Nucleus accumbens (tissue), 56 donors: ENCODE data around the gene SF3B5.
"Not testable (repeated sequence)": the region's sequence is repeated elsewhere in the genome, so short reads cannot be mapped to it uniquely, and the experiment has no call there.

ENCODE experiments used
- DNase-seq, 56 donors: peaks; one replicate each; lab custom pipeline; 2025; lab: John Stamatoyannopoulos, UW

SF3B5 gene

GRCh38 chr6:144106206-144106605, 10.8 kb upstream of the SF3B5 start:
- DNase-seq: no peak

- DNase-seq: peak in 4 of 56 donors; percentile 7 to 18 (median 10)
Observed at GRCh38 chr6:144104898-144105487, 9.6 kb upstream of the SF3B5 start.

DNA sequence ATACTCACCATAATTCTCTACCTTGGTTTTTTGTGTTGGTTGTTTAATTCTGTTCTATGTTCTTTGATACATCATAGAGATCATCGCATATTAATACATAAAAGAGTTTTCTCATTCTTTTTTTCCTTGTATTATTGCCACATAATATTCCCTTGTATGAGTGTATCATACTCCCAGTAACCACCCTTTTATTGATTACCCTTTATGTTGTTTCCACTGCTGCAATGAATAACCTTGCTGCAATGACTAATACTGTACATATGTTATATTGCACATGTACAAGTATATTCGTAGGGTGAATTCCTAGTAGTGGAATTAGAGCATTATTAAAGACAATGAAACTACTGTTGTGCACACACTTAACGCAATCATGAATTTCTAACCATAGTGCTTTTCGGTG, 9.1 kb upstream of the SF3B5 start:
- DNase-seq: no peak

- no peak for DNase-seq
Observed at GRCh38 chr6:144103026-144103563, 7.7 kb upstream of the SF3B5 start.

- DNase-seq: no peak
Observed at GRCh38 chr6:144098993-144099392, 3.6 kb upstream of the SF3B5 start.

DNA sequence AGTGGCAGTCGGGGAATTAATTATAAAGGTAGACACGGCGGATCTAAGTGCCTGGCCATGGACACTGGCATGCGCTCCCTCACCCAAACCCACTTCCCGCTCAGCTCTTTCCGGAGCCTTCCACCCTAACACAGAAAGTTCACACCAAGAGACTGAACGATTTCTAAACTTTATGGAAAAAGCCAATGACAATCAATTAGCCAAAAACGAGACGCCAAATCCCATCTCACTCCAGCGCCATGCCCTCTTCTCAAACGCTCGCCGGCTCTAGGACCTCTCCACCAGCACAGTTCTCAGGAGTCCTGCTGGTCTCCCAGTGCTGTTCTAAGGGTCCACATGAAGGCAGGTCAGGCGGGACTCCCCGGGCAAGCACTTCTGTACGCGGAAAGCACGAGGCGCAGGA, 641 bp downstream of the SF3B5 start:
- peak in 4 of 56 donors; percentile 19 to 45 (median 26) for DNase-seq

- no peak for DNase-seq
Observed at GRCh38 chr6:144093658-144094057, 1.7 kb downstream of the SF3B5 start.

GRCh38 chr6:144093236-144093635, 2.1 kb downstream of the SF3B5 start:
- no peak for DNase-seq

DNA sequence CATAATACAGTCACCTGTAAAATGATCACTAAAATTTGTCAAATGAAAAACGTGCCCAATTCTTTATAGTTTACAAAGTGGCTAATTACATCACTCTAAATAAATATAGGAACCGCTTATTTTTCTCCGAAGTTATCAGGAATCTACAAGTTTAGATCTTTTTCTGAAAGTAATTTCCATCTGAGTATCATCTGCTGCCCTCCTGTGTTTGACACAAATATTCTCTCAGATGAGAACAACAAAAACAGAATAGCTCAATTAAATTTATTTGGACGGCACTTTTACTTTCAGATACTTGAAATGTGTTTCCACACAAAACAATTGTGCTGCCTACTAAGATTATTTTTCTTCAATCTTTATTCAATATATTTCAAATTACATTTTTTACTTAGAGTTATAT, 5.0 kb downstream of the SF3B5 start:
- no peak for DNase-seq

DNA sequence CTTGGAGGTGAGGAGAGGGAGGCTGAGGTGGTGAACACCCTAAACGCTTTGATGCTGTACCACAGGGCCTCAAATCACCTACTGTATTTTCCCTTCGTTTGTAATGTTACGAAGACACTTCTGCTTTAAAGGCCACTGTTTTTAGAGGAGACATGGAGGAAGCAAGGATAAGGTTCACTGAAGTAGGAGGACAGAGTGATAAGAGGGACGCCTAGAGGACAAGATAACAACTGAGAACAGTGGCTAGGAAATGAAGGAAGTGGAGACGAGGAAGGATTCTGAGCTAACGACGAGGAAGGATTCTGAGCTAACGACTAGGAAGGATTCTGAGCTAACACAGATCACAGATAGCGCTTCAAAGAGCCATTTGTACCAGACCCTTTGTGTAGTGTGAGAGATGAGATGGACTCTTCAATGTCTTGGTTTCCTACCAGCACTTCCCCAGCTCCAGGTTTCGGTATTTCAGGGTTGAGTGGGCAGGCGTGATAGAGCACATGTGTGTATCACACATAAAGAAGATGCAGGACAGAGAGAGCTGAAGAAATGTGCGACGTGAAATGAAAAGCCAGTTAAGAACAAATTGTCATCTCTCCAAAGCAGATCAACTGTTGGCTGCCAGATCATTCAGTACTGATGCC, 7.5 kb downstream of the SF3B5 start:
- no peak for DNase-seq

DNA sequence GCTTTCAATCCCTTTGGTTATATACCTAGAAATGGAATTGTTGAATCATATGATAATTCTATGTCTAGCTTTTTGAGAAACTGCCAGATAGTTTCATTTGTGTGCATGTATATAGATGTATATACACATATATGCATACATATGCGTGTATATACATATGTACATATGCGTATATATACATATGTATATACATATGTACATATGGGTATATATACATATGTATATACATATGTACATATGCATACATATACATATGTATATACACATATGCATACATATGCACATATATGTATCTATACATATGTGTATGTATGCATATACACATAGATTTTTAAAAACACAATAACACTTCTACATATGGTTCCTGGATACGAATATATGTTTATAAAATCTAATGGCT, 8.4 kb downstream of the SF3B5 start:
- DNase-seq: no peak

GRCh38 chr6:144083172-144083571, 12.2 kb downstream of the SF3B5 start:
- DNase-seq: no peak

DNA sequence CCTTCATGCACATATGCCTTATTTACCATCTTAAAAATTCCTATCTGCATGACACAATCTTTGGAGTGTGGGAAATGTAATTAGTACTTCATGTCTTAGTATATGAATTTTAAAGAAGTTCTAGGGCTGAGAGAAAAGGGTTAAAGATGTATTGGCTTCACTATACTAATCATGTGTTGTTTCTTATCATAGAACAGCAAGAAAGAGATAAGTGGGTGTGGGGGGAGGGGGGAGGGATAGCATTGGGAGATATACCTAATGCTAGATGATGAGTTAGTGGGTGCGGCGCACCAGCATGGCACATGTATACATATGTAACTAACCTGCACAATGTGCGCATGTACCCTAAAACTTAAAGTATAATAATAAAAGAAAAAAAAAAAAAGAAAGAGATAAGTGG, 13.0 kb downstream of the SF3B5 start:
- DNase-seq: not testable (repeated sequence)

GRCh38 chr6:144077871-144078270, 17.5 kb downstream of the SF3B5 start:
- no peak for DNase-seq

DNA sequence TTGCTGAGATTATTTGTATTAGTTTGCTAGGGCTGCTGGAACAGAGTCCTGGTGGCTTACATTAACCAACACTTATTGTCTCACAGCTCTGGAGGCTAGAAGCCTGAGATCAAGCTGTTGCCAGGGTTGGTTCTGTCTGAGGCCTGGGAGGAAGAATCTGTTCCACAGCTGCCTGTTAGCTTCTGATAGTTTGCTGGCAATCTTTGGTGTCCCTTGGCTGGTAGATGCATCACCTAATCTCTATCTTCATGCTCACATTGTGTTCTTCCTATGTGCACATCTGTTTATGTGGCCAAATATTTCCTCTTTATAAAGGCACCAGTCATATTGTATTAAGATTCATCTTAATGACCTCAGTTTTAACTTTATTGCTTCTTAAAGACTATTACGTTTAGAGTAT, 19.5 kb downstream of the SF3B5 start:
- no peak for DNase-seq

- no peak for DNase-seq
Observed at GRCh38 chr6:144075187-144075586, 20.2 kb downstream of the SF3B5 start.

GRCh38 chr6:144073024-144073423, 22.3 kb downstream of the SF3B5 start:
- no peak for DNase-seq

DNA sequence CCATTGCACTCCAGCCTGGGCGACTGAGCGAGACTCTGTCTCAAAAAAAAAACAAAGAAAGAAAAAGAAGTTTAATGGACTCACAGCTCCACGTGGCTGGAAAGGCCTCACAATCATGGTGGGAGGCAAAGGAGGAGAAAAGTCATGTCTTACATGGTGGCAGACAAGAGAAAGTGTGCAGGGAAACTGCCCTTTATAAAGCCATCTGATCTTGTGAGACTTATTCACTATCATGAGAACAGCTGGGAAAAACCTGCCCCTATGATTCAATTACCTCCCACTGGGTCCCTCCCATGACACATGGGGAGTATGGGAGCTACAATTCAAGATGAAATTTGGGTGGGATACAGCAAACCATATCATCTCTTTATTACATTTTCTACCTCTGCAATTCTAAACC, 25.9 kb downstream of the SF3B5 start:
- no peak for DNase-seq

- no peak for DNase-seq
Observed at GRCh38 chr6:144068794-144069193, 26.6 kb downstream of the SF3B5 start.

DNA sequence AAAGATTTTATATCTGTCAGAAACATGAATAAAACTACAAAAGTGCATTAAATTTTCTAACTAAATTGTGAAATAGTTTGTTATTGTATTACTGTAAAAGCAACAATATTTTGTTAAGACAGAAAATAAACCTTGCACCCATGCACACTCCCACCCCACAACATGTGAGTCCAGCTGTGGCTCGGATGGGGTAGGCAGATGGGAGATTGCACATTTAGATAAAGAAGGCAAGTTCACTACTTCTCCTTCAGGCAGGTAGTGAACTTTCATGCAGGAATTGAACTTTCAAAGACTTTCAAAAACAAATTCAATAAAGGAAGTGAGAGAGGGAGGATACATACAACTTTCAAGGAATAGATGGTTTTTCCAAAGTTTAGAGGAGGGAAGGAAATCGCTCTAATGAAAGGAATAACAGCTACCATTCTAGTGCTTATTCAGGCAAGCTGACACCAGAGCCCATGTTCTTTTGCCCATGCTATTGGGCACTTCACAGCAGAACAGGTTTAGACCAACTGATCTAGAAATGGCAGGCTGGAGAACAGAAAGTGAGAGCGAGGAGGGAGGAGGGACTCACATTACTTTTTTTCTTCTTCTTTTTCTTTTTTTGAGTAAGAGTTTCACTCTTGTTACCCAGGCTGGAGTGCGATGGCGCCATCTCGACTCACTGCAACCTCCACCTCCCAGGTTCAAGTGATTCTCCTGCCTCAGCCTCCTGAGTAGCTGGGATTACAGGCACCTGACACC, 28.5 kb downstream of the SF3B5 start:
- no peak for DNase-seq

- DNase-seq: no peak
Observed at GRCh38 chr6:144066255-144066654, 29.1 kb downstream of the SF3B5 start.

DNA sequence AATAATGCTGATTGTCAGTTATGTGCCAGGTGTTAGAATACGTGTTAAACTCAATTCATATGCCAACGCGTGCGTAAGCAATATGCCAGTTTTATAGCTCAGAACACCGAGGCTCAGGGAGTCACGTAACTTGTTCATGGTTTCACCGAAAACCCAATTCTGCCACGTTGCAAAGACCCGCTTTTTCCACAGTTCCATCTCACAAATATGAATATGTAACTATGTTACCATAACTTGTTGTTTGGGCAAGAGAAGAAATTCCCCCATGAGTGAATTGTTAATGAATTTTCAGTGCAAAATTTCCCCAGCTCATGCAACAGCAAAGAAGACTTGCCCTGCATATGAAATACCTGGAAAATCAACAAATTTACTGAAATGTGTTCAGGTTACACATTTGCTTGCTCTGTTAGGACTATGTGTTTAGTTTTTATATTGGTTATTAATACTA, 30.1 kb downstream of the SF3B5 start:
- no peak for DNase-seq
